T-helper 1 cell treated with Interleukin-12 subunit alpha and Interleukin-12 subunit beta and Interleukin-4 antibody, amounts not matched to agents 30 ng/mL and 1 ng/mL, for 36 hours (primary cell): ENCODE measurements around the gene ALX1. TPM values are rescaled to one million over a fixed set of nuclear protein-coding genes. Genes with fewer than 3 reads are reported as not detected.
"Not testable (repeated sequence)": the region's sequence is repeated elsewhere in the genome, so short reads cannot be mapped to it uniquely, and the experiment has no call there.

Source experiments
- intact Hi-C: fragments of 100-400 bp; cut with micrococcal nuclease; formaldehyde crosslinking; loops from one replicate; pipeline ENCODE4 v1.15.1; 2024
- total RNA-seq: library from RNA; stranded (reverse); gene quantifications from 2 replicates; pipeline ENCODE4 v1.2.3, GENCODE V29; 2022

The ALX1 gene
- total RNA-seq, 1 donor from 2014 or later = not detected

GRCh38 chr12:85299053-85299452, 19.0 kb downstream of the ALX1 start:
- intact Hi-C loops = no loop called here

GRCh38 chr12:85301051-85301450, 21.0 kb downstream of the ALX1 start:
- intact Hi-C loops = no loop called here

GRCh38 chr12:85308374-85308773, 28.4 kb downstream of the ALX1 start:
- intact Hi-C loops = no loop called here

DNA sequence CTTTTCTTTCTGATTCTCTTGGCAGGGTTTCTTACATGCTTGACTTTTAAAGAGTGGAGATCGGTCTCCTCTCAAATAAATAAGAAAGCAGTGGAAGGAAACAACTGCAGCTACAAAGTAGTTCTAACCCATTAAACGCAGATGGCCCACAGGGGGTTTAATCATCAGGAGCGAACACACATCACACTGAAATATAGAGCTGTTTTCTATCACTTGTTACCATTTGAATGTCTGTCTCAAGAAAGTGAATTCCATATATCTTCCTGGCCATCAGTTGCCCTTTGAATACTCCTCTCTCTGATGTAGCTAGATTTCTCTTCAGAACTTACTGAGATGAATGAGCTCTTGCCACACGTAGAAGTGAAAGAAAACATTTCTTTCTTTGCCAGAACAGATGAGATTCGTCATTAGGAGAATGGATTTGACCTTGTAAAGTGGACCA, 29.1 kb downstream of the ALX1 start:
- intact Hi-C loops = no loop called here

DNA sequence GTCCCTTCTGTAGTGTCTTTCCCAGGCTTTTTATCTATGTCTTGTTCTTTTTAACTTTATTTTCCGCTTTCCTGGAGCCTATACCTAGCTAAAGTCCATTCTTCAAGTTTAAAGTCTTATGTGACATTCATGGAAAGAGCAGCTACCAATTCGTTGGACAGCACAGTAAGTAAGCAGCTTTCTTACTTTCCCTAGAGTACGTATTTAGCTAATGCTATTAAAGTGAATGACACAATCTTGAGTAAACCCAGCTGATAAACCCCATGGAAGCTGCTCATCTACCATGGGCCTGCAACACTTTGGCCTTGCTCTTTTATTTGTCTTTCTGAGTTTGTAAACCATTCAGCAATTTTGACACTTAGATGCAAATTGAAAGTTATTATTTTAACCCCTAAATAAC, 30.0 kb downstream of the ALX1 start:
- intact Hi-C loops = no loop called here

GRCh38 chr12:85310456-85311076, 30.5 kb downstream of the ALX1 start:
- intact Hi-C loops = no loop called here

GRCh38 chr12:85317866-85318636, 38.0 kb downstream of the ALX1 start:
- intact Hi-C loops = not testable (repeated sequence)

GRCh38 chr12:85322715-85323114, 42.7 kb downstream of the ALX1 start:
- intact Hi-C loops = no loop called here

GRCh38 chr12:85325442-85325841, 45.4 kb downstream of the ALX1 start:
- intact Hi-C loops = no loop called here

GRCh38 chr12:85329913-85330312, 49.9 kb downstream of the ALX1 start:
- intact Hi-C loops = no loop called here

- intact Hi-C loops = no loop called here
These were observed 68.8 kb downstream of the ALX1 start for GRCh38 chr12:85348779-85349178.

GRCh38 chr12:85350356-85350755, 70.3 kb downstream of the ALX1 start:
- intact Hi-C loops = no loop called here

Other genes with a start within 250 kb of the ALX1 start
- gene TSPAN19, start 243.9 kb upstream of the ALX1 start, total RNA-seq = not detected in 2 replicates
- not detected in 2 replicates for gene LRRIQ1, start 243.9 kb upstream of the ALX1 start, total RNA-seq